Sigmoid colon (tissue), 4 donors: ENCODE results near the gene ADGRV1.

ENCODE experiments used
- EP300 ChIP-seq, 4 donors: sonication (generic); formaldehyde crosslinking; IDR thresholded peaks; one replicate each; pipeline ENCODE4 v1.6.1; 2017; ENCODE audit warnings: antibody characterized with exemption in 4 of 4
- POLR2A ChIP-seq, 2 donors: fragments of 450-650 bp; IDR thresholded peaks; one replicate each; pipeline ENCODE4 v1.6.1; 2016; ENCODE audit warnings: antibody characterized with exemption in 2 of 2, mild to moderate bottlenecking in 2 of 2, moderate library complexity in 2 of 2
- POLR2AphosphoS5 ChIP-seq, 4 donors: sonication (generic); formaldehyde crosslinking; IDR thresholded peaks; one replicate each; pipeline ENCODE4 v1.6.1; 2017; ENCODE audit warnings: antibody characterized with exemption in 4 of 4
- TF ChIP-seq, protein P1 (sequence below), 4 experiments: fragments of 450-650 bp in 3 of 4; fragments of 200-600 bp in 1 of 4; IDR thresholded peaks; one replicate each; pipeline ENCODE4 v1.5.1; 2016 to 2019; ENCODE audit warnings: antibody characterized with exemption in 4 of 4, mild to moderate bottlenecking in 3 of 4, moderate library complexity in 2 of 4

DNA sequence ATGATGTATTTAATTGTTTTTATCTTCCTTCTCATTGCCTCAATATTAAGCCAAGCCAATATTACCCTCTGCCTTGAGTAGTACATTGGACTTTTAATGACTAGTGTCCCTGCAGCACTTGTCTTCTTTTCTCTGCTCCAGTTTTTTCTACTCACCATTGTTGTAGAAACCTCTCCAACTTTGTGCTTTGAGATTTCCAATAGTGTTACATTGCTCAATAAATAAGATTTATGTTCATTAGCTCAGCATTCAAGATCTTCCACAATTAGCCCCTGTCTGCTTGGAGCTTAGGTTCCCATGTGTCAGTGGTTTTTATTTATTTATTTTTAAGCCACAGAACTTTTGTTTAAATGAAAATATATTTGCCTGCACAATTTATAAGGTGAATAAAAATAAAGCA is 145.3 kb downstream of the ADGRV1 start:
- TF ChIP-seq, protein P1, sequence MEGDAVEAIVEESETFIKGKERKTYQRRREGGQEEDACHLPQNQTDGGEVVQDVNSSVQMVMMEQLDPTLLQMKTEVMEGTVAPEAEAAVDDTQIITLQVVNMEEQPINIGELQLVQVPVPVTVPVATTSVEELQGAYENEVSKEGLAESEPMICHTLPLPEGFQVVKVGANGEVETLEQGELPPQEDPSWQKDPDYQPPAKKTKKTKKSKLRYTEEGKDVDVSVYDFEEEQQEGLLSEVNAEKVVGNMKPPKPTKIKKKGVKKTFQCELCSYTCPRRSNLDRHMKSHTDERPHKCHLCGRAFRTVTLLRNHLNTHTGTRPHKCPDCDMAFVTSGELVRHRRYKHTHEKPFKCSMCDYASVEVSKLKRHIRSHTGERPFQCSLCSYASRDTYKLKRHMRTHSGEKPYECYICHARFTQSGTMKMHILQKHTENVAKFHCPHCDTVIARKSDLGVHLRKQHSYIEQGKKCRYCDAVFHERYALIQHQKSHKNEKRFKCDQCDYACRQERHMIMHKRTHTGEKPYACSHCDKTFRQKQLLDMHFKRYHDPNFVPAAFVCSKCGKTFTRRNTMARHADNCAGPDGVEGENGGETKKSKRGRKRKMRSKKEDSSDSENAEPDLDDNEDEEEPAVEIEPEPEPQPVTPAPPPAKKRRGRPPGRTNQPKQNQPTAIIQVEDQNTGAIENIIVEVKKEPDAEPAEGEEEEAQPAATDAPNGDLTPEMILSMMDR (IDR thresholded peaks at IDR 0.05), result no peak
- TF ChIP-seq POLR2A (IDR thresholded peaks at IDR 0.05), result no peak
- no peak for TF ChIP-seq EP300 (IDR thresholded peaks at IDR 0.05)
- no peak for TF ChIP-seq POLR2AphosphoS5 (IDR thresholded peaks at IDR 0.05)
